GM19467 (cell line): ENCODE data around the gene SIPA1L2.

ENCODE experiments used
- ATAC-seq: cut with Tn5 transposase; IDR thresholded peaks from one replicate; pipeline ENCODE4 v1.9.1; 2021; ENCODE audit warnings: mild to moderate bottlenecking, moderate library complexity; ENCODE audit not compliant: unreplicated experiment

The SIPA1L2 gene

GRCh38 chr1:232630047-232630893, at the start of gene SIPA1L2:
TSS of gene SIPA1L2 (minus strand) at chr1:232630133. CDS start at chr1:232515339, 114,794 bp downstream.
- ATAC-seq: peak; percentile 97

- no peak for ATAC-seq
Measured at GRCh38 chr1:232678185-232678886, 48.4 kb upstream of the SIPA1L2 start.

GRCh38 chr1:232676307-232676706, 46.4 kb upstream of the SIPA1L2 start:
- ATAC-seq: no peak

- no peak for ATAC-seq
Measured at GRCh38 chr1:232675898-232676297, 46.0 kb upstream of the SIPA1L2 start.

- ATAC-seq: no peak
Measured at GRCh38 chr1:232675260-232675659, 45.3 kb upstream of the SIPA1L2 start.

GRCh38 chr1:232673256-232673655, 43.3 kb upstream of the SIPA1L2 start:
- ATAC-seq: no peak

- ATAC-seq: no peak
Measured at GRCh38 chr1:232669981-232670747, 40.2 kb upstream of the SIPA1L2 start.

- no peak for ATAC-seq
Measured at GRCh38 chr1:232667778-232668165, 37.8 kb upstream of the SIPA1L2 start.

GRCh38 chr1:232667094-232667777, 37.3 kb upstream of the SIPA1L2 start:
- no peak for ATAC-seq

GRCh38 chr1:232664844-232665777, 35.2 kb upstream of the SIPA1L2 start:
- ATAC-seq: no peak

- ATAC-seq: no peak
Measured at GRCh38 chr1:232662910-232663309, 33.0 kb upstream of the SIPA1L2 start.

GRCh38 chr1:232658386-232658785, 28.5 kb upstream of the SIPA1L2 start:
- ATAC-seq: no peak

GRCh38 chr1:232657426-232658005, 27.6 kb upstream of the SIPA1L2 start:
- no peak for ATAC-seq

GRCh38 chr1:232655746-232656085, 25.8 kb upstream of the SIPA1L2 start:
- ATAC-seq: no peak

- ATAC-seq: peak; percentile 86
Measured at GRCh38 chr1:232655028-232655745, 25.3 kb upstream of the SIPA1L2 start.

GRCh38 chr1:232653789-232654188, 23.9 kb upstream of the SIPA1L2 start:
- no peak for ATAC-seq

GRCh38 chr1:232650845-232651244, 20.9 kb upstream of the SIPA1L2 start:
- no peak for ATAC-seq

GRCh38 chr1:232650418-232650817, 20.5 kb upstream of the SIPA1L2 start:
- no peak for ATAC-seq

GRCh38 chr1:232648316-232648715, 18.4 kb upstream of the SIPA1L2 start:
- no peak for ATAC-seq
